ENCODE data around the gene NIPAL4. TPM values are rescaled to one million over a fixed set of nuclear protein-coding genes. Genes with fewer than 3 reads are reported as not detected.

NIPAL4 gene
- total RNA-seq, 1 experiment from 2014 or later, result not detected

DNA sequence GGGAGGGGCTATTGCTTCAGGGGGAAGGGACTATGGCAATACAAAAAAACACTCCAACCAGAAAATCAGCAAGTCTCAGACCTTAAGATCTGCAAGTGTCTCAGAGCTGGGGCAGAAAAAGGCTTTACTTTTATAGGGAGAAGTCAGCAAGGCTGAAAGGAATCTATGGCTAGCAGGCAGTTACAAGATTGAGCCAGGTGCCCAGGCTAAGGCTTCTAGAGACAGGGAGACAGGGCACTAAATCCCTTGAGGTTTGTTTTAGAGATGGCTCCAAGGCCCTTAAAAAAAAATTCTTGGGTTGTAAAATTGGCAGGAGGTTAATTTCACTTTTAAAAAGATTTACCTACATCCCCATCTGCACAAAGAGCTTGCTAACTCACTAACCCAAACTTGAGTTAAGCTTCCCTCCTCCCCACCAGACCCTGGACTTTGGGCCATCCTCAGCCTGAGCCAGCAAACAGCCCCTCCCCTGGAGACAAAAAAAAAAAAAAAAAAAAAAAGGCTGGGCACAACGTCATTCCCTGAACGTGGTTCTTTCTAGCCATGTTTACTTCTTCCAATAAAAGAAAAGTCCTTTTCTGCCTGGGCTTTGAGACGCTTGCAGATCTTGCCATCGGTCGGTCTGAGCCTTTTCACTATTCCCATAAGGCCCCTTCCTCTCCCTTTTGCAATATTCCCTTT lies 17.9 kb downstream of the NIPAL4 start:
- no peak for DNase-seq (ENCODE audit: low spot score)
- ChIA-PET CTCF (no interaction called here), POLR2A (ENCODE audit: low non-redundant PET) (no interaction called here)
- TF ChIP-seq CTCF (conservative IDR thresholded peaks at IDR 0.05; ENCODE audit: low read depth, low read length) (no peak), EZH2 (IDR thresholded peaks at IDR 0.05; ENCODE audit: borderline replicate concordance, low read depth, low read length, poor library complexity, severe bottlenecking) (no peak)
- H3K4me3 ChIP-seq (ENCODE audit: low read depth, low read length, poor library complexity, severe bottlenecking), result no peak overlapping the region
- H3K4me1 ChIP-seq (ENCODE audit: insufficient read depth, low read length, poor library complexity, severe bottlenecking), result no peaks in the 10 kb centered on the region
- peaks cover 4% of the 10 kb centered on the region for H3K27me3 ChIP-seq (replicated peaks; ENCODE audit: insufficient read depth, low read depth, low read length, poor library complexity)
- BruUV-seq (replicated peaks), result no TSS peak
- H3K36me3 ChIP-seq (ENCODE audit: insufficient read depth, low read length, poor library complexity, severe bottlenecking), result no peaks in the 10 kb centered on the region
- H3K27ac ChIP-seq (ENCODE audit: low read depth, low read length, poor library complexity, severe bottlenecking), result no peak overlapping the region
- no peaks in the 10 kb centered on the region for H3K9me3 ChIP-seq (ENCODE audit: low read depth, low read length, poor library complexity, severe bottlenecking)
- intact Hi-C loops (cut with micrococcal nuclease; ENCODE audit: unreplicated experiment), result loop anchor here (1.0 to 10.0 kb wide), 6 partner anchors 112 to 333 kb away; partner anchors contain the start of gene MED7

- intact Hi-C loops (cut with micrococcal nuclease; ENCODE audit: unreplicated experiment), result loop anchor here (5.0 to 10.0 kb wide), 4 partner anchors 151 to 334 kb away; partner anchors contain the start of gene MED7
Observed at GRCh38 chr5:157478726-157479125, 18.7 kb downstream of the NIPAL4 start.

DNA sequence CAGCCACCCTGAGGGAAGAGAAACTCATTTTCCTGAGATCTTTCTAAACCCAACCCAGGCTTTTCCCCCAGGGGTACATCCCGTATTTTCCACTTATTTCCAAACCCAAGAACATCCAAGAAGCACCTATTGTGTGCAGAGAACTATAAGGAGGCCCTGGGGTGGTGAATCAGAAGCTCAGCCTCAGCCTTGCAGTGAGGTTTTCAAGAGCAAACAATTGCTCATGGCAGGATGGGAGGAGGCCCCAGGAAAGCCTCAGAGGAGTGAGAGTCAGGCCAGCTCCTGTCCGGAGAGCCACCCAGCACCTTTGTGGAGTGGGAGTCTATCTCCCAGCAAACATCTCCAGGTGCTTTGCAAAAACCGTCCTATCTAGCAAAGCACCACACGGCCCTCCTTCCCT lies 19.2 kb downstream of the NIPAL4 start:
- no peaks in the 10 kb centered on the region for H3K36me3 ChIP-seq (ENCODE audit: insufficient read depth, low read length, poor library complexity, severe bottlenecking)
- no peak for DNase-seq (ENCODE audit: low spot score)
- CTCF ChIA-PET, result interaction anchor here (1.0 kb wide), 1 partner anchor 240 kb away, joined by 5 read pairs; no protein-coding TSS in a partner anchor
- peaks cover 4% of the 10 kb centered on the region for H3K27me3 ChIP-seq (replicated peaks; ENCODE audit: insufficient read depth, low read depth, low read length, poor library complexity)
- no peak overlapping the region for H3K27ac ChIP-seq (ENCODE audit: low read depth, low read length, poor library complexity, severe bottlenecking)
- POLR2A ChIA-PET (ENCODE audit: low non-redundant PET), result no interaction called here
- H3K4me1 ChIP-seq (ENCODE audit: insufficient read depth, low read length, poor library complexity, severe bottlenecking), result no peaks in the 10 kb centered on the region
- no peaks in the 10 kb centered on the region for H3K9me3 ChIP-seq (ENCODE audit: low read depth, low read length, poor library complexity, severe bottlenecking)
- intact Hi-C loops (cut with micrococcal nuclease; ENCODE audit: unreplicated experiment), result loop anchor here (5.0 to 10.0 kb wide), 4 partner anchors 152 to 334 kb away; partner anchors contain the start of gene MED7
- TF ChIP-seq CTCF (conservative IDR thresholded peaks at IDR 0.05; ENCODE audit: low read depth, low read length), result no peak
- TF ChIP-seq EZH2 (IDR thresholded peaks at IDR 0.05; ENCODE audit: borderline replicate concordance, low read depth, low read length, poor library complexity, severe bottlenecking), result no peak
- no peak overlapping the region for H3K4me3 ChIP-seq (ENCODE audit: low read depth, low read length, poor library complexity, severe bottlenecking)
- BruUV-seq (replicated peaks), result no TSS peak

More at GRCh38 chr5:157478726-157479125, 18.7 kb downstream of the NIPAL4 start:
- no peak for DNase-seq (ENCODE audit: low spot score)
- Histone ChIP-seq H3K27me3 (replicated peaks; ENCODE audit: insufficient read depth, low read depth, low read length, poor library complexity) (peaks cover 4% of the 10 kb centered on the region), H3K4me1 (ENCODE audit: insufficient read depth, low read length, poor library complexity, severe bottlenecking) (no peaks in the 10 kb centered on the region), H3K4me3 (ENCODE audit: low read depth, low read length, poor library complexity, severe bottlenecking) (no peak overlapping the region), H3K27ac (ENCODE audit: low read depth, low read length, poor library complexity, severe bottlenecking) (no peak overlapping the region), H3K9me3 (ENCODE audit: low read depth, low read length, poor library complexity, severe bottlenecking) (no peaks in the 10 kb centered on the region), H3K36me3 (ENCODE audit: insufficient read depth, low read length, poor library complexity, severe bottlenecking) (no peaks in the 10 kb centered on the region)
- no peak for TF ChIP-seq CTCF (conservative IDR thresholded peaks at IDR 0.05; ENCODE audit: low read depth, low read length)
- no peak for TF ChIP-seq EZH2 (IDR thresholded peaks at IDR 0.05; ENCODE audit: borderline replicate concordance, low read depth, low read length, poor library complexity, severe bottlenecking)
- ChIA-PET POLR2A (ENCODE audit: low non-redundant PET) (no interaction called here), CTCF (interaction anchor here (1.0 kb wide), 1 partner anchor 240 kb away, joined by 5 read pairs; no protein-coding TSS in a partner anchor)
- BruUV-seq (replicated peaks), result no TSS peak

Data from A673 (cell line).